ENCODE data around the gene APOBEC4. TPM values are rescaled to one million over a fixed set of nuclear protein-coding genes. Genes with fewer than 3 reads are reported as not detected.

Gene APOBEC4
- total and polyA plus RNA-seq, 9 of the 15 experiments (the other 6 are each of a cell fraction or from before 2014, with no cell fraction given) = not detected

GRCh38 chr1:183633676-183634343, 19.3 kb downstream of the APOBEC4 start (continued):
- TF ChIP-seq CTCFL (IDR thresholded peaks at IDR 0.05; ENCODE audit: borderline replicate concordance, insufficient read depth, low read depth, low read length, poor library complexity, severe bottlenecking) = peak; percentile 58
- TF ChIP-seq BRD9 (IDR thresholded peaks at IDR 0.05; ENCODE audit: low read depth, partially characterized antibody) = peak; percentile 55
- no peak for TF ChIP-seq ZNF785 (CRISPR knock-in tag; IDR thresholded peaks at IDR 0.05)
- 0 out of 2 replicates have a peak, but pooled peaks have one; percentile 30 for TF ChIP-seq ATF7 (IDR thresholded peaks at IDR 0.05)
- TF ChIP-seq AFF1 (IDR thresholded peaks at IDR 0.05; ENCODE audit: low read depth in 1 of 2, partially characterized antibody in 2 of 2) = peak in 1 of 2 experiments; percentile 56
- 0 out of 2 replicates have a peak, but pooled peaks have one; percentile 26 for TF ChIP-seq JUND (IDR thresholded peaks at IDR 0.05; ENCODE audit: borderline replicate concordance, low read depth, low read length)
- no peak; the same call in 2 of the 3 replicates for TF ChIP-seq JUND (tag; IDR thresholded peaks at IDR 0.05; ENCODE audit: borderline replicate concordance, low read depth, low read length)
- peak; percentile 71 for TF ChIP-seq POLR2H (tag; IDR thresholded peaks at IDR 0.05; ENCODE audit: low read depth)
- TF ChIP-seq, protein P1, sequence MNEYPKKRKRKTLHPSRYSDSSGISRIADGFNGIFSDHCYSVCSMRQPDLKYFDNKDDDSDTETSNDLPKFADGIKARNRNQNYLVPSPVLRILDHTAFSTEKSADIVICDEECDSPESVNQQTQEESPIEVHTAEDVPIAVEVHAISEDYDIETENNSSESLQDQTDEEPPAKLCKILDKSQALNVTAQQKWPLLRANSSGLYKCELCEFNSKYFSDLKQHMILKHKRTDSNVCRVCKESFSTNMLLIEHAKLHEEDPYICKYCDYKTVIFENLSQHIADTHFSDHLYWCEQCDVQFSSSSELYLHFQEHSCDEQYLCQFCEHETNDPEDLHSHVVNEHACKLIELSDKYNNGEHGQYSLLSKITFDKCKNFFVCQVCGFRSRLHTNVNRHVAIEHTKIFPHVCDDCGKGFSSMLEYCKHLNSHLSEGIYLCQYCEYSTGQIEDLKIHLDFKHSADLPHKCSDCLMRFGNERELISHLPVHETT (CRISPR knock-in tag; conservative IDR thresholded peaks at IDR 0.05 in 1 of 2, IDR thresholded peaks at IDR 0.05 in 1 of 2) = 0 out of 4 replicates have a peak, but pooled peaks of 1 of the 2 experiments have one; percentile 39
- peak; percentile 15; the same call in 1 of the 2 replicates for TF ChIP-seq ELF1 (tag; IDR thresholded peaks at IDR 0.05)
- TF ChIP-seq NBN (IDR thresholded peaks at IDR 0.05; ENCODE audit: low read depth) = peak; percentile 30; the same call in 1 of the 2 replicates
- TF ChIP-seq MYC (IDR thresholded peaks at IDR 0.05; ENCODE audit: low read depth, low read length) = 0 out of 2 replicates have a peak, but pooled peaks have one; percentile 20
- no peak for TF ChIP-seq MYC (CRISPR knock-in tag; IDR thresholded peaks at IDR 0.05; ENCODE audit: borderline replicate concordance, low read depth)
- TF ChIP-seq ARID1B (IDR thresholded peaks at IDR 0.05) = 0 out of 2 replicates have a peak, but pooled peaks have one; percentile 35
- TF ChIP-seq ARID3A (IDR thresholded peaks at IDR 0.05; ENCODE audit: borderline replicate concordance, low read depth, low read length) = 0 out of 2 replicates have a peak, but pooled peaks have one; percentile 60
